ENCODE results near the gene PCDHA6. TPM values are rescaled to one million over a fixed set of nuclear protein-coding genes. Genes with fewer than 3 reads are reported as not detected.
"Not testable (repeated sequence)": the region's sequence is repeated elsewhere in the genome, so short reads cannot be mapped to it uniquely, and the experiment has no call there.

PCDHA6 gene
- total RNA-seq, 4 donors from 2014 or later, result 0.35 to 0.57 (median 0.54) TPM; not detected in 1

- Histone ChIP-seq H3K4me1 (no peaks in the 10 kb centered on the region), H3K36me3 (no peaks in the 10 kb centered on the region), H3K27ac (no peak overlapping the region), H3K4me3 (no peak overlapping the region), H3K9me3 (peaks cover 0 to 20% (median 3%) of the 10 kb centered on the region in 4 donors), H3K27me3 (no peaks in the 10 kb centered on the region)
- TF ChIP-seq POLR2A (IDR thresholded peaks at IDR 0.05) (no peak), CTCF (IDR thresholded peaks at IDR 0.05) (no peak)
- no peak for DNase-seq
Measured at GRCh38 chr5:140869555-140869886, 41.8 kb downstream of the PCDHA6 start.

- TF ChIP-seq CTCF (IDR thresholded peaks at IDR 0.05) (no peak), POLR2A (IDR thresholded peaks at IDR 0.05) (no peak)
- DNase-seq, result no peak
- Histone ChIP-seq H3K4me3 (no peak overlapping the region), H3K9me3 (peaks cover 0 to 28% (median 3%) of the 10 kb centered on the region in 4 donors), H3K27me3 (no peaks in the 10 kb centered on the region), H3K4me1 (no peaks in the 10 kb centered on the region), H3K27ac (no peak overlapping the region), H3K36me3 (no peaks in the 10 kb centered on the region)
Measured at GRCh38 chr5:140870221-140871201, 42.8 kb downstream of the PCDHA6 start.

GRCh38 chr5:140875085-140876065 is 47.6 kb downstream of the PCDHA6 start, which contains the start of gene PCDHA12:
Gene PCDHA12, plus strand, starts transcription at chr5:140875308. Its CDS starts 165 bp downstream, at chr5:140875473.
- H3K4me3 ChIP-seq, result no peak within 1 kb of the TSS
- no peaks in the 10 kb centered on the region for H3K4me1 ChIP-seq
- peaks cover 0 to 36% (median 7%) of the 10 kb centered on the region in 4 donors for H3K9me3 ChIP-seq
- no peak within 1 kb of the TSS for H3K27ac ChIP-seq
- DNase-seq, result no peak
- H3K27me3 ChIP-seq, result no peaks in the 10 kb centered on the region
- no peaks in the 10 kb centered on the region for H3K36me3 ChIP-seq
- TF ChIP-seq CTCF (IDR thresholded peaks at IDR 0.05), result no peak
- no peak for TF ChIP-seq POLR2A (IDR thresholded peaks at IDR 0.05)

- not testable (repeated sequence) for H3K4me3 ChIP-seq, H3K27me3 ChIP-seq, H3K36me3 ChIP-seq, DNase-seq, H3K27ac ChIP-seq, H3K4me1 ChIP-seq
- H3K9me3 ChIP-seq, result peaks cover 0 to 27% (median 4%) of the 10 kb centered on the region in 4 donors
Measured at GRCh38 chr5:140876541-140877261, 48.9 kb downstream of the PCDHA6 start.

GRCh38 chr5:140877262-140877581 is 49.5 kb downstream of the PCDHA6 start:
- no peaks in the 10 kb centered on the region for H3K4me1 ChIP-seq
- H3K9me3 ChIP-seq, result peaks cover 0 to 27% (median 4%) of the 10 kb centered on the region in 4 donors
- TF ChIP-seq POLR2A (IDR thresholded peaks at IDR 0.05) (no peak), CTCF (IDR thresholded peaks at IDR 0.05) (no peak)
- H3K27ac ChIP-seq, result no peak overlapping the region
- no peaks in the 10 kb centered on the region for H3K27me3 ChIP-seq
- H3K4me3 ChIP-seq, result no peak overlapping the region
- DNase-seq, result no peak
- H3K36me3 ChIP-seq, result no peaks in the 10 kb centered on the region

Other genes with a start within 250 kb of the PCDHA6 start
- gene CD14, start 194.8 kb upstream of the PCDHA6 start, total RNA-seq, result 10 to 100 TPM in 2 of 4 donors, 1 to 10 TPM in 2; 3.3 to 16.0 (median 7.4) TPM
- 10 to 100 TPM; 21.9 to 90.9 (median 42.2) TPM for gene TMCO6, start 188.5 kb upstream of the PCDHA6 start, total RNA-seq
- gene NDUFA2, start 180.3 kb upstream of the PCDHA6 start, total RNA-seq, result 10 to 100 TPM; 51.2 to 90.2 (median 69.6) TPM
- gene IK, start 180.1 kb upstream of the PCDHA6 start, total RNA-seq, result 100 to 1,000 TPM in 1 of 4 donors, 10 to 100 TPM in 3; 40.5 to 167 (median 82.8) TPM
- 10 to 100 TPM; 31.3 to 66.8 (median 39.7) TPM for gene WDR55, start 163.1 kb upstream of the PCDHA6 start, total RNA-seq
- gene DND1, start 154.4 kb upstream of the PCDHA6 start, total RNA-seq, result 1 to 10 TPM in 3 of 4 donors, not detected in 1; 3.7 to 5.0 (median 3.8) TPM
- 10 to 100 TPM; 24.3 to 55.3 (median 46.1) TPM for gene HARS1, start 136.6 kb upstream of the PCDHA6 start, total RNA-seq
- gene HARS2, start 136.5 kb upstream of the PCDHA6 start, total RNA-seq, result 10 to 100 TPM; 21.5 to 49.6 (median 42.4) TPM
- 10 to 100 TPM; 17.3 to 21.7 (median 21.1) TPM for gene ZMAT2, start 127.5 kb upstream of the PCDHA6 start, total RNA-seq
- gene PCDHA1, start 41.8 kb upstream of the PCDHA6 start, total RNA-seq, result not detected
- not detected for gene PCDHA2, start 33.1 kb upstream of the PCDHA6 start, total RNA-seq
- under 1 TPM in 1 of 4 donors, not detected in 3; 0.27 TPM for gene PCDHA3, start 26.9 kb upstream of the PCDHA6 start, total RNA-seq
- gene PCDHA4, start 20.9 kb upstream of the PCDHA6 start, total RNA-seq, result 1 to 10 TPM in 1 of 4 donors, under 1 TPM in 1, not detected in 2; 0.54 to 2.6 TPM
- gene PCDHA5, start 6.3 kb upstream of the PCDHA6 start, total RNA-seq, result under 1 TPM in 3 of 4 donors, not detected in 1; 0.27 to 0.88 (median 0.38) TPM
- gene PCDHA7, start 6.3 kb downstream of the PCDHA6 start, total RNA-seq, result 1 to 10 TPM in 2 of 4 donors, under 1 TPM in 1, not detected in 1; 0.27 to 1.7 (median 1.2) TPM
- 1 to 10 TPM in 1 of 4 donors, not detected in 3; 5.0 TPM for gene PCDHA8, start 13.2 kb downstream of the PCDHA6 start, total RNA-seq
- gene PCDHA9, start 20.4 kb downstream of the PCDHA6 start, total RNA-seq, result under 1 TPM in 1 of 4 donors, not detected in 3; 0.83 TPM
- gene PCDHA10, start 27.9 kb downstream of the PCDHA6 start, total RNA-seq, result 1 to 10 TPM in 1 of 4 donors, under 1 TPM in 3; 0.38 to 5.8 (median 0.46) TPM
- 1 to 10 TPM in 1 of 4 donors, under 1 TPM in 3; 0.27 to 5.8 (median 0.40) TPM for gene PCDHA11, start 41.0 kb downstream of the PCDHA6 start, total RNA-seq
- 1 to 10 TPM in 1 of 4 donors, under 1 TPM in 2, not detected in 1; 0.27 to 1.1 (median 0.83) TPM for gene PCDHA12, start 47.3 kb downstream of the PCDHA6 start, total RNA-seq
- gene PCDHA13, start 54.2 kb downstream of the PCDHA6 start, total RNA-seq, result 1 to 10 TPM in 1 of 4 donors, under 1 TPM in 1, not detected in 2; 0.27 to 3.3 TPM
- gene PCDHAC1, start 98.3 kb downstream of the PCDHA6 start, total RNA-seq, result 1 to 10 TPM in 1 of 4 donors, under 1 TPM in 1, not detected in 2; 0.54 to 2.5 TPM
- gene PCDHAC2, start 138.5 kb downstream of the PCDHA6 start, total RNA-seq, result 1 to 10 TPM in 1 of 4 donors, under 1 TPM in 3; 0.18 to 1.7 (median 0.43) TPM
- gene PCDHB1, start 223.4 kb downstream of the PCDHA6 start, total RNA-seq, result not detected